ENCODE data around the gene PAIP2.

Gene PAIP2

GRCh38 chr5:139389701-139390638 is 48.3 kb downstream of the PAIP2 start, which contains the start of gene MZB1:
MZB1 (minus strand) TSS chr5:139389913; CDS start chr5:139389856, 57 bp downstream.
- DNase-seq (ENCODE audit: insufficient read length) (peak; percentile 87), FAIRE-seq (peak; percentile 97)
- peak; percentile 94 for TF ChIP-seq POLR2A (IDR thresholded peaks at IDR 0.05; ENCODE audit: low read depth, low read length)
- TF ChIP-seq POLR2AphosphoS5 (IDR thresholded peaks at IDR 0.05; ENCODE audit: low read depth, low read length) = peak; percentile 97
- TF ChIP-seq TAF1 (IDR thresholded peaks at IDR 0.05; ENCODE audit: borderline replicate concordance, low read depth, low read length) = peak; percentile 88

- FAIRE-seq (no peak), DNase-seq (ENCODE audit: insufficient read length) (no peak)
- TF ChIP-seq POLR2AphosphoS5 (IDR thresholded peaks at IDR 0.05; ENCODE audit: low read depth, low read length) (no peak), TAF1 (IDR thresholded peaks at IDR 0.05; ENCODE audit: borderline replicate concordance, low read depth, low read length) (no peak), POLR2A (IDR thresholded peaks at IDR 0.05; ENCODE audit: low read depth, low read length) (no peak)
Measured at GRCh38 chr5:139390639-139391569, 49.2 kb downstream of the PAIP2 start.

- FAIRE-seq (peak; percentile 48), DNase-seq (ENCODE audit: insufficient read length) (no peak)
- TF ChIP-seq POLR2AphosphoS5 (IDR thresholded peaks at IDR 0.05; ENCODE audit: low read depth, low read length) (peak; percentile 39; the same call in 1 of the 2 replicates), POLR2A (IDR thresholded peaks at IDR 0.05; ENCODE audit: low read depth, low read length) (0 out of 2 replicates have a peak, but pooled peaks have one; percentile 34), TAF1 (IDR thresholded peaks at IDR 0.05; ENCODE audit: borderline replicate concordance, low read depth, low read length) (no peak)
Measured at GRCh38 chr5:139391570-139392323, 50.1 kb downstream of the PAIP2 start.

GRCh38 chr5:139392324-139392677 is 50.6 kb downstream of the PAIP2 start:
- no peak for DNase-seq (ENCODE audit: insufficient read length)
- TF ChIP-seq POLR2A (IDR thresholded peaks at IDR 0.05; ENCODE audit: low read depth, low read length) (no peak; the same call in 1 of the 2 replicates), POLR2AphosphoS5 (IDR thresholded peaks at IDR 0.05; ENCODE audit: low read depth, low read length) (no peak), TAF1 (IDR thresholded peaks at IDR 0.05; ENCODE audit: borderline replicate concordance, low read depth, low read length) (no peak)
- FAIRE-seq = no peak

GRCh38 chr5:139392678-139393496 is 51.2 kb downstream of the PAIP2 start:
- TF ChIP-seq POLR2A (IDR thresholded peaks at IDR 0.05; ENCODE audit: low read depth, low read length) (peak; percentile 46; the same call in 1 of the 2 replicates), TAF1 (IDR thresholded peaks at IDR 0.05; ENCODE audit: borderline replicate concordance, low read depth, low read length) (peak; percentile 11; the same call in 1 of the 2 replicates), POLR2AphosphoS5 (IDR thresholded peaks at IDR 0.05; ENCODE audit: low read depth, low read length) (peak; percentile 56; the same call in 1 of the 2 replicates)
- peak; percentile 92 for DNase-seq (ENCODE audit: insufficient read length)
- FAIRE-seq = peak; percentile 82

GRCh38 chr5:139393497-139394122 is 52.0 kb downstream of the PAIP2 start:
- TF ChIP-seq POLR2AphosphoS5 (IDR thresholded peaks at IDR 0.05; ENCODE audit: low read depth, low read length) (no peak), POLR2A (IDR thresholded peaks at IDR 0.05; ENCODE audit: low read depth, low read length) (0 out of 2 replicates have a peak, but pooled peaks have one; percentile 17)
- no peak for FAIRE-seq
- DNase-seq (ENCODE audit: insufficient read length) = no peak

GRCh38 chr5:139394123-139394653 is 52.5 kb downstream of the PAIP2 start:
- TF ChIP-seq POLR2AphosphoS5 (IDR thresholded peaks at IDR 0.05; ENCODE audit: low read depth, low read length) (no peak), TAF1 (IDR thresholded peaks at IDR 0.05; ENCODE audit: borderline replicate concordance, low read depth, low read length) (no peak), POLR2A (IDR thresholded peaks at IDR 0.05; ENCODE audit: low read depth, low read length) (no peak)
- DNase-seq (ENCODE audit: insufficient read length) = no peak
- FAIRE-seq = no peak

- no peak for DNase-seq (ENCODE audit: insufficient read length)
- TF ChIP-seq POLR2A (IDR thresholded peaks at IDR 0.05; ENCODE audit: low read depth, low read length) = no peak
- TF ChIP-seq POLR2AphosphoS5 (IDR thresholded peaks at IDR 0.05; ENCODE audit: low read depth, low read length) = no peak
- TF ChIP-seq TAF1 (IDR thresholded peaks at IDR 0.05; ENCODE audit: borderline replicate concordance, low read depth, low read length) = no peak
- no peak for FAIRE-seq
Measured at GRCh38 chr5:139394654-139395566, 53.3 kb downstream of the PAIP2 start, which contains the start of gene PROB1. PROB1 (minus strand) TSS chr5:139395104; CDS start chr5:139395081, 23 bp downstream.

Measured in GM12892 (cell line).